ENCODE results near the gene COPS7A. TPM values are rescaled to one million over a fixed set of nuclear protein-coding genes. Genes with fewer than 3 reads are reported as not detected.

COPS7A gene
- total RNA-seq, 4 donors from 2014 or later, result 46.9 to 74.4 (median 70.0) TPM

GRCh38 chr12:6758506-6759095 lies 34.8 kb downstream of the COPS7A start:
- peaks cover 0 to 14% (median 8%) of the 10 kb centered on the region in 4 donors for H3K4me1 ChIP-seq
- H3K27me3 ChIP-seq, result no peaks in the 10 kb centered on the region
- H3K9me3 ChIP-seq, result no peaks in the 10 kb centered on the region
- TF ChIP-seq POLR2A (IDR thresholded peaks at IDR 0.05) (no peak), EP300 (IDR thresholded peaks at IDR 0.05) (no peak), CTCF (IDR thresholded peaks at IDR 0.05) (no peak)
- H3K4me3 ChIP-seq, result no peak overlapping the region
- no peak for DNase-seq (ENCODE audit: low spot score in 2 of 2)
- 75 to 83% methylated on average over 9 of the region's 9 CpGs for WGBS, 2 donors
- no peaks in the 10 kb centered on the region for H3K36me3 ChIP-seq
- H3K27ac ChIP-seq, result no peak overlapping the region

GRCh38 chr12:6759741-6760140 lies 35.9 kb downstream of the COPS7A start:
- H3K36me3 ChIP-seq, result no peaks in the 10 kb centered on the region
- H3K27ac ChIP-seq, result no peak overlapping the region
- peaks cover 0 to 18% (median 8%) of the 10 kb centered on the region in 4 donors for H3K4me1 ChIP-seq
- H3K4me3 ChIP-seq, result no peak overlapping the region
- no peaks in the 10 kb centered on the region for H3K27me3 ChIP-seq
- DNase-seq (ENCODE audit: low spot score in 2 of 2), result no peak
- 74 to 80% methylated on average over 5 of the region's 5 CpGs for WGBS, 2 donors
- H3K9me3 ChIP-seq, result no peaks in the 10 kb centered on the region
- no peak for TF ChIP-seq EP300 (IDR thresholded peaks at IDR 0.05)
- no peak for TF ChIP-seq CTCF (IDR thresholded peaks at IDR 0.05)
- TF ChIP-seq POLR2A (IDR thresholded peaks at IDR 0.05), result no peak

- Histone ChIP-seq H3K27ac (peak overlapping the region; percentile 90 to 96 (median 94)), H3K27me3 (no peaks in the 10 kb centered on the region), H3K4me1 (peaks cover 0 to 40% (median 21%) of the 10 kb centered on the region in 4 donors), H3K9me3 (no peaks in the 10 kb centered on the region), H3K4me3 (peak overlapping the region in 2 of 4 donors; percentile 32 to 43), H3K36me3 (no peaks in the 10 kb centered on the region)
- DNase-seq (ENCODE audit: low spot score in 2 of 2), result no peak
- TF ChIP-seq CTCF (IDR thresholded peaks at IDR 0.05), result no peak
- no peak for TF ChIP-seq POLR2A (IDR thresholded peaks at IDR 0.05)
- no peak for TF ChIP-seq EP300 (IDR thresholded peaks at IDR 0.05)
- WGBS, 2 donors, result 54 to 56% methylated on average over 4 of the region's 4 CpGs
These were observed 39.5 kb downstream of the COPS7A start for GRCh38 chr12:6763380-6763779.

GRCh38 chr12:6764011-6764828 lies 40.4 kb downstream of the COPS7A start:
- peak overlapping the region; percentile 90 to 96 (median 94) for H3K27ac ChIP-seq
- H3K4me1 ChIP-seq, result peaks cover 3 to 48% (median 30%) of the 10 kb centered on the region in 4 donors
- no peaks in the 10 kb centered on the region for H3K27me3 ChIP-seq
- TF ChIP-seq CTCF (IDR thresholded peaks at IDR 0.05), result peak in 1 of 5 experiments; percentile 8
- TF ChIP-seq EP300 (IDR thresholded peaks at IDR 0.05), result peak in 1 of 2 donors; percentile 81
- TF ChIP-seq POLR2A (IDR thresholded peaks at IDR 0.05), result peak; percentile 20 to 55
- peak; percentile 80 to 90 for DNase-seq (ENCODE audit: low spot score in 2 of 2)
- H3K9me3 ChIP-seq, result no peaks in the 10 kb centered on the region
- 1% methylated on average over 15 to 16 of the region's 16 CpGs for whole genome bisulfite sequencing, 2 donors
- peaks cover 0 to under 1% (median 0%) of the 10 kb centered on the region in 3 donors for H3K36me3 ChIP-seq
- peak overlapping the region in 3 of 4 donors; percentile 7 to 43 (median 32) for H3K4me3 ChIP-seq

All from tibial nerve (tissue), 4 donors.